ENCODE measurements around the gene DDX1. TPM values are rescaled to one million over a fixed set of nuclear protein-coding genes. Genes with fewer than 3 reads are reported as not detected.

Gene DDX1
- total RNA-seq, 1 experiment from 2014 or later = 154 TPM

- Histone ChIP-seq H3K36me3 (ENCODE audit: insufficient read depth, low read length, poor library complexity, severe bottlenecking) (no peaks in the 10 kb centered on the region), H3K9me3 (ENCODE audit: low read depth, low read length, poor library complexity, severe bottlenecking) (no peaks in the 10 kb centered on the region), H3K4me1 (ENCODE audit: insufficient read depth, low read length, poor library complexity, severe bottlenecking) (no peaks in the 10 kb centered on the region), H3K27ac (ENCODE audit: low read depth, low read length, poor library complexity, severe bottlenecking) (no peak overlapping the region), H3K27me3 (replicated peaks; ENCODE audit: insufficient read depth, low read depth, low read length, poor library complexity) (no peaks in the 10 kb centered on the region), H3K4me3 (ENCODE audit: low read depth, low read length, poor library complexity, severe bottlenecking) (no peak overlapping the region)
- intact Hi-C loops (cut with micrococcal nuclease; ENCODE audit: unreplicated experiment) = no loop called here
- no TSS peak for BruUV-seq (replicated peaks)
- DNase-seq (ENCODE audit: low spot score) = no peak
- ChIA-PET CTCF (no interaction called here), POLR2A (ENCODE audit: low non-redundant PET) (no interaction called here)
- TF ChIP-seq EZH2 (IDR thresholded peaks at IDR 0.05; ENCODE audit: borderline replicate concordance, low read depth, low read length, poor library complexity, severe bottlenecking) (no peak), CTCF (conservative IDR thresholded peaks at IDR 0.05; ENCODE audit: low read depth, low read length) (no peak)
These were observed 61.1 kb downstream of the DDX1 start for GRCh38 chr2:15652801-15653200.

GRCh38 chr2:15653806-15654726, 62.4 kb downstream of the DDX1 start:
- Histone ChIP-seq H3K9me3 (ENCODE audit: low read depth, low read length, poor library complexity, severe bottlenecking) (no peaks in the 10 kb centered on the region), H3K36me3 (ENCODE audit: insufficient read depth, low read length, poor library complexity, severe bottlenecking) (no peaks in the 10 kb centered on the region), H3K27ac (ENCODE audit: low read depth, low read length, poor library complexity, severe bottlenecking) (no peak overlapping the region), H3K4me3 (ENCODE audit: low read depth, low read length, poor library complexity, severe bottlenecking) (no peak overlapping the region), H3K4me1 (ENCODE audit: insufficient read depth, low read length, poor library complexity, severe bottlenecking) (no peaks in the 10 kb centered on the region), H3K27me3 (replicated peaks; ENCODE audit: insufficient read depth, low read depth, low read length, poor library complexity) (no peaks in the 10 kb centered on the region)
- intact Hi-C loops (cut with micrococcal nuclease; ENCODE audit: unreplicated experiment) = no loop called here
- BruUV-seq (replicated peaks) = no TSS peak
- POLR2A ChIA-PET (ENCODE audit: low non-redundant PET) = no interaction called here
- CTCF ChIA-PET = no interaction called here
- no peak for TF ChIP-seq CTCF (conservative IDR thresholded peaks at IDR 0.05; ENCODE audit: low read depth, low read length)
- TF ChIP-seq EZH2 (IDR thresholded peaks at IDR 0.05; ENCODE audit: borderline replicate concordance, low read depth, low read length, poor library complexity, severe bottlenecking) = no peak
- no peak for DNase-seq (ENCODE audit: low spot score)

GRCh38 chr2:15654727-15655073, 63.0 kb downstream of the DDX1 start:
- Histone ChIP-seq H3K27ac (ENCODE audit: low read depth, low read length, poor library complexity, severe bottlenecking) (no peak overlapping the region), H3K4me3 (ENCODE audit: low read depth, low read length, poor library complexity, severe bottlenecking) (no peak overlapping the region), H3K9me3 (ENCODE audit: low read depth, low read length, poor library complexity, severe bottlenecking) (no peaks in the 10 kb centered on the region), H3K36me3 (ENCODE audit: insufficient read depth, low read length, poor library complexity, severe bottlenecking) (no peaks in the 10 kb centered on the region), H3K27me3 (replicated peaks; ENCODE audit: insufficient read depth, low read depth, low read length, poor library complexity) (no peaks in the 10 kb centered on the region), H3K4me1 (ENCODE audit: insufficient read depth, low read length, poor library complexity, severe bottlenecking) (no peaks in the 10 kb centered on the region)
- ChIA-PET CTCF (no interaction called here), POLR2A (ENCODE audit: low non-redundant PET) (no interaction called here)
- no TSS peak for BruUV-seq (replicated peaks)
- DNase-seq (ENCODE audit: low spot score) = no peak
- TF ChIP-seq CTCF (conservative IDR thresholded peaks at IDR 0.05; ENCODE audit: low read depth, low read length) = no peak
- no peak for TF ChIP-seq EZH2 (IDR thresholded peaks at IDR 0.05; ENCODE audit: borderline replicate concordance, low read depth, low read length, poor library complexity, severe bottlenecking)
- intact Hi-C loops (cut with micrococcal nuclease; ENCODE audit: unreplicated experiment) = no loop called here
